ENCODE results near the gene THY1. TPM values are rescaled to one million over a fixed set of nuclear protein-coding genes. Genes with fewer than 3 reads are reported as not detected.
A peak's percentile ranks its signal among the peaks of the same experiment; 100 is the strongest.

Gene THY1
- total and polyA plus RNA-seq, 2 of the 8 experiments (the other 6 are each of a cell fraction or from before 2014, with no cell fraction given) = 286 to 2,479 TPM

DNA sequence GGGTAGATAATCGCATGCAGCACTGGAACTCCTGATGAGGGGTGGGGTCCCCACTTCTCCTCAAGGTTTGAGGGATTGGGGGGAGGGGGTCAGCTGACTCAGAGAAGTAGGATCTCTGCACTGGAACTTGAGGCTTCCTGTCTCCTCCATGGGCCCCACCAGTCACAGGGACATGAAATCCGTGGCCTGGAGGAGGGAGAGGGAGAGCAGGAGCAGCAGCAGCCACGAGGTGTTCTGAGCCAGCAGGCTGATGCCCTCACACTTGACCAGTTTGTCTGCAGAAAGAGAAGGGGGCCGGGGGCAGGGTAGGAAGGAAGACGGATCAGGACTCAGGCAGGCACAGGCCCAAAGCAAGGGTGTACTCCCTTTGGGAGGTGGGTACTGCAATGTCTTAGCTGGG lies 3.7 kb downstream of the THY1 start:
- peaks cover 6 to 19% of the 10 kb centered on the region in 2 experiments for H4K20me1 ChIP-seq (replicated peaks in 1 of 2; ENCODE audit: control insufficient read depth in 1 of 2, insufficient read depth in 2 of 2, low read length in 2 of 2)
- H4K8ac ChIP-seq (ENCODE audit: extremely low read depth, insufficient read depth, low read length) = no peak overlapping the region
- POLR2A ChIA-PET (ENCODE audit: partially characterized antibody) = interaction anchor here (0.7 to 6.4 kb wide), 6 partner anchors 8 to 39 kb away, joined by 3 to 50 read pairs (median 14); no protein-coding TSS in a partner anchor
- no peak overlapping the region for H4K5ac ChIP-seq (ENCODE audit: insufficient read length, low read depth, low read length)
- H3K23ac ChIP-seq (ENCODE audit: insufficient read length) = no peak overlapping the region
- H4K91ac ChIP-seq (replicated peaks; ENCODE audit: insufficient read length, low read length) = no peak overlapping the region
- CTCF ChIA-PET (ENCODE audit: partially characterized antibody) = interaction anchor here (1.5 kb wide), 1 partner anchor 43 kb away, joined by 7 read pairs; no protein-coding TSS in a partner anchor
- H3K9me3 ChIP-seq (ENCODE audit: insufficient read depth in 2 of 2, low read depth in 1 of 2, low read length in 1 of 2) = no peaks in the 10 kb centered on the region
- H2BK12ac ChIP-seq (ENCODE audit: low read depth, low read length) = 0 out of 2 replicates have a peak overlapping the region, but pooled peaks have one; percentile 83
- no peak overlapping the region for H3K14ac ChIP-seq (ENCODE audit: insufficient read length)
- DNase-seq (ENCODE audit: low read depth in 1 of 2, low spot score in 2 of 2) = no peak
- H3K27me3 ChIP-seq (replicated peaks in 1 of 4; ENCODE audit: control insufficient read depth in 3 of 4, extremely low read depth in 1 of 4, insufficient read depth in 3 of 4, low read length in 3 of 4) = no peaks in the 10 kb centered on the region; a peak in 1 of 7 replicates
- no peak overlapping the region for H2AK5ac ChIP-seq (ENCODE audit: low read depth, low read length)
- H2BK5ac ChIP-seq (ENCODE audit: low read depth, low read length) = peak overlapping the region; percentile 91; the same call in 1 of the 2 replicates
- H3K79me2 ChIP-seq (ENCODE audit: control insufficient read depth in 1 of 2, insufficient read depth in 2 of 2, low read length in 2 of 2) = peaks cover 0 to 36% of the 10 kb centered on the region in 2 experiments; a peak in 2 of 4 replicates
- H2BK15ac ChIP-seq (ENCODE audit: low read length) = no peak overlapping the region
- H3K4me1 ChIP-seq (replicated peaks in 1 of 4; ENCODE audit: control insufficient read depth in 3 of 4, insufficient read depth in 4 of 4, low read length in 3 of 4) = peaks cover 12 to 33% (median 25%) of the 10 kb centered on the region in 4 experiments
- no peak overlapping the region for H2BK20ac ChIP-seq (ENCODE audit: low read length)
- peaks cover 19 to 28% (median 24%) of the 10 kb centered on the region in 4 experiments for H3K36me3 ChIP-seq (ENCODE audit: control insufficient read depth in 2 of 4, insufficient read depth in 4 of 4, low read length in 3 of 4)
- no peak for FAIRE-seq
- no peak overlapping the region for H3K4me3 ChIP-seq (ENCODE audit: extremely low read depth in 1 of 4, insufficient read depth in 2 of 4, low read depth in 3 of 4, low read length in 4 of 4)
- no peak overlapping the region for H2BK120ac ChIP-seq (replicated peaks; ENCODE audit: low read depth, low read length)
- no peak overlapping the region; a peak in 1 of 7 replicates for H3K9ac ChIP-seq (replicated peaks in 1 of 4; ENCODE audit: extremely low read depth in 1 of 4, low read depth in 3 of 4, low read length in 3 of 4)
- H3K27ac ChIP-seq (ENCODE audit: low read depth, low read length) = no peak overlapping the region
- WGBS, 2 experiments (ENCODE audit: extremely low coverage in 1 of 2, insufficient coverage in 1 of 2, insufficient read length in 1 of 2, insufficient replicate concordance in 2 of 2, low coverage in 1 of 2, low lambda C conversion rate in 2 of 2, missing lambda C conversion rate in 1 of 2) = 85% methylated on average over 5 of the region's 5 CpGs; no CpG with 5 or more reads in 1 of the 2 experiments
- H3K79me1 ChIP-seq (ENCODE audit: low read depth, low read length) = peaks cover 22% of the 10 kb centered on the region
- H3K56ac ChIP-seq (replicated peaks; ENCODE audit: insufficient read length, low read depth, low read length) = no peak overlapping the region
- H3K4me2 ChIP-seq (ENCODE audit: insufficient read depth in 1 of 2, low read depth in 2 of 2, low read length in 2 of 2) = no peak overlapping the region
- H3K4ac ChIP-seq (replicated peaks; ENCODE audit: insufficient read length, low read depth, low read length) = no peak overlapping the region
- no peak overlapping the region for H2AFZ ChIP-seq (ENCODE audit: low read length)
- TF ChIP-seq JUN (IDR thresholded peaks at IDR 0.05; ENCODE audit: low read depth, low read length) = no peak
- H3K18ac ChIP-seq (ENCODE audit: extremely low read depth, low read length) = no peak overlapping the region
- peaks cover 12% of the 10 kb centered on the region for H3K23me2 ChIP-seq (ENCODE audit: low read depth, low read length)
